ENCODE results near the gene CASP7. TPM values are rescaled to one million over a fixed set of nuclear protein-coding genes. Genes with fewer than 3 reads are reported as not detected.

CASP7 gene
- total RNA-seq, 4 donors from 2014 or later = 34.0 to 233 (median 101) TPM

DNA sequence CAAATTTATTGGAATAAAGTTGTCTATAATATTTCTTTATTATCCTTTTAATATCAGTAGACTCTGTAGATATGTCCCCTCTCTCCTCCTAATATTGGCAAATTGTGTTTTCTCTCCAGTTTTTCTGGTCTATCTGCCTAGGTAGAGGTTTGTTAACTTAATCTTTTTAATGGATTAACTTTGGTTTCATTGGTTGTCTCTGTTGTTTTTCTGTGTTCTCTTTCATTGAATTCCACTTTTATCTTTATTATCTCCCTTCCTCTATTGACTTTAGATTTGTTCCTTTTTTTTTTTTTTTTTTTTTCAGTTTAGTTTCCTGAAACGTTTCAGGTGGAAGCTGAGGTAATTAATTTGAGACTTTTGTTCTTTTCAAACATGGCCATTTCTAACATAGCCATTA, 82.4 kb downstream of the CASP7 start:
- Histone ChIP-seq H3K4me3 (no peak overlapping the region), H3K9me3 (no peaks in the 10 kb centered on the region), H3K27me3 (no peaks in the 10 kb centered on the region), H3K36me3 (no peaks in the 10 kb centered on the region), H3K4me1 (peaks cover 3 to 37% (median 15%) of the 10 kb centered on the region in 4 donors), H3K27ac (no peak overlapping the region)
- intact Hi-C loops (cut with DNase I; ENCODE audit: low total_unique reads) = no loop called here
- WGBS, 2 donors (ENCODE audit: low coverage in 1 of 2) = 28 to 44% methylated on average over 1 of the region's 1 CpG
- TF ChIP-seq POLR2AphosphoS5 (IDR thresholded peaks at IDR 0.05) (no peak), POLR2A (IDR thresholded peaks at IDR 0.05) (no peak), EP300 (IDR thresholded peaks at IDR 0.05; ENCODE audit: low read depth) (no peak)
- TF ChIP-seq, protein P1, sequence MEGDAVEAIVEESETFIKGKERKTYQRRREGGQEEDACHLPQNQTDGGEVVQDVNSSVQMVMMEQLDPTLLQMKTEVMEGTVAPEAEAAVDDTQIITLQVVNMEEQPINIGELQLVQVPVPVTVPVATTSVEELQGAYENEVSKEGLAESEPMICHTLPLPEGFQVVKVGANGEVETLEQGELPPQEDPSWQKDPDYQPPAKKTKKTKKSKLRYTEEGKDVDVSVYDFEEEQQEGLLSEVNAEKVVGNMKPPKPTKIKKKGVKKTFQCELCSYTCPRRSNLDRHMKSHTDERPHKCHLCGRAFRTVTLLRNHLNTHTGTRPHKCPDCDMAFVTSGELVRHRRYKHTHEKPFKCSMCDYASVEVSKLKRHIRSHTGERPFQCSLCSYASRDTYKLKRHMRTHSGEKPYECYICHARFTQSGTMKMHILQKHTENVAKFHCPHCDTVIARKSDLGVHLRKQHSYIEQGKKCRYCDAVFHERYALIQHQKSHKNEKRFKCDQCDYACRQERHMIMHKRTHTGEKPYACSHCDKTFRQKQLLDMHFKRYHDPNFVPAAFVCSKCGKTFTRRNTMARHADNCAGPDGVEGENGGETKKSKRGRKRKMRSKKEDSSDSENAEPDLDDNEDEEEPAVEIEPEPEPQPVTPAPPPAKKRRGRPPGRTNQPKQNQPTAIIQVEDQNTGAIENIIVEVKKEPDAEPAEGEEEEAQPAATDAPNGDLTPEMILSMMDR (IDR thresholded peaks at IDR 0.05) = no peak
- in situ Hi-C loops (cut with MboI; ENCODE audit: low pct_ligation_motif_present in 1 of 4, low pct_unique_long_range_greater_than_20kb in 1 of 4, low sequenced_read_pairs in 3 of 4) = no loop called here
- DNase-seq = no peak

DNA sequence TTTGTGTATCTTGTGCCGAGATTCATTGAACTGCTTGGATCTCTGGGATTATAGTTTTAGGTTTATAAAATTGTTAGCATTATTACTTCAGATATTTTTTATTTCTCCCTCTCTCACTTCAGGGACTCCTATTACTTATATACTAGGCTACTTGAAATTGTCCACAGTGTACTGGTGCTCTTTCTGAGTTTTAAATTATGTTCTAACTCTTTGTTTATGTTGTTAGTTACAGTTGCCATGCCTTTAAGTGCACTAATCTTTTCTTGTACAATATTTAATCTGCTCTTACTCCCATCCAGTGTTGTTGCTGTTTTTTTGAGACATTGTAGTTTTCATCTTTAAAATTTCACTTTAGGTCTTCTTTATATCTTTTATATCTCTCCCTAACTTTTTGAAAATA, 84.9 kb downstream of the CASP7 start:
- in situ Hi-C loops (cut with MboI; ENCODE audit: low pct_ligation_motif_present in 1 of 4, low pct_unique_long_range_greater_than_20kb in 1 of 4, low sequenced_read_pairs in 3 of 4) (no loop called here), intact Hi-C loops (cut with DNase I; ENCODE audit: low total_unique reads) (no loop called here)
- Histone ChIP-seq H3K4me1 (peaks cover 3 to 34% (median 15%) of the 10 kb centered on the region in 4 donors), H3K27ac (peak overlapping the region in 2 of 4 donors; percentile 23 to 43), H3K36me3 (no peaks in the 10 kb centered on the region), H3K4me3 (no peak overlapping the region), H3K9me3 (no peaks in the 10 kb centered on the region), H3K27me3 (no peaks in the 10 kb centered on the region)
- TF ChIP-seq, protein P1 (IDR thresholded peaks at IDR 0.05) = no peak
- TF ChIP-seq POLR2A (IDR thresholded peaks at IDR 0.05) = no peak
- TF ChIP-seq POLR2AphosphoS5 (IDR thresholded peaks at IDR 0.05) = no peak
- TF ChIP-seq EP300 (IDR thresholded peaks at IDR 0.05; ENCODE audit: low read depth) = no peak
- no peak for DNase-seq
- 25 to 40% methylated on average over 1 of the region's 1 CpG for WGBS, 2 donors (ENCODE audit: low coverage in 1 of 2)

DNA sequence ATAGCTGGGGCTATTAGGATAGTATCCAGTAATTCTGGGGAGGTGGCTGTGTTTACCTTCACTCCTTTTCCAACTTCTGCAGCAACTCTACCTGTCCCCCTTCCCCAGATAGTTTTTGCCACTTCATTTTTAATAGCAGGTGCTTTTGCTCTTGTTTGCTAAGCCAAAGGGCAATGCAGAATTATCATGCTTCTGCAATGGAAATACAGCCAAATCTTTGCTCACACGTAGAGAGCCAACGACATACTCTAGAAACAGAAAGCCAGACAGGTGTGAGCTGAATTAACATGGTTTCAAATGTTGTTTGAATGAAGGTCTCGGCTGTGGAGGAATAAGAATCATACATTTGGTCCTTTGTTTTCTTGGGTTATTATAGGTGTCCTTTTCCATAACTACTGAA, 86.2 kb downstream of the CASP7 start:
- peaks cover 3 to 34% (median 15%) of the 10 kb centered on the region in 4 donors for H3K4me1 ChIP-seq
- intact Hi-C loops (cut with DNase I; ENCODE audit: low total_unique reads) (no loop called here), in situ Hi-C loops (cut with MboI; ENCODE audit: low pct_ligation_motif_present in 1 of 4, low pct_unique_long_range_greater_than_20kb in 1 of 4, low sequenced_read_pairs in 3 of 4) (no loop called here)
- 31 to 40% methylated on average over 3 of the region's 3 CpGs for WGBS, 2 donors (ENCODE audit: low coverage in 1 of 2)
- TF ChIP-seq, protein P1 (IDR thresholded peaks at IDR 0.05) = no peak
- TF ChIP-seq POLR2AphosphoS5 (IDR thresholded peaks at IDR 0.05) = no peak
- no peak for TF ChIP-seq EP300 (IDR thresholded peaks at IDR 0.05; ENCODE audit: low read depth)
- TF ChIP-seq POLR2A (IDR thresholded peaks at IDR 0.05) = no peak
- peak overlapping the region in 2 of 4 donors; percentile 23 to 43 for H3K27ac ChIP-seq
- H3K36me3 ChIP-seq = no peaks in the 10 kb centered on the region
- no peak for DNase-seq
- H3K9me3 ChIP-seq = no peaks in the 10 kb centered on the region
- H3K4me3 ChIP-seq = no peak overlapping the region
- no peaks in the 10 kb centered on the region for H3K27me3 ChIP-seq

DNA sequence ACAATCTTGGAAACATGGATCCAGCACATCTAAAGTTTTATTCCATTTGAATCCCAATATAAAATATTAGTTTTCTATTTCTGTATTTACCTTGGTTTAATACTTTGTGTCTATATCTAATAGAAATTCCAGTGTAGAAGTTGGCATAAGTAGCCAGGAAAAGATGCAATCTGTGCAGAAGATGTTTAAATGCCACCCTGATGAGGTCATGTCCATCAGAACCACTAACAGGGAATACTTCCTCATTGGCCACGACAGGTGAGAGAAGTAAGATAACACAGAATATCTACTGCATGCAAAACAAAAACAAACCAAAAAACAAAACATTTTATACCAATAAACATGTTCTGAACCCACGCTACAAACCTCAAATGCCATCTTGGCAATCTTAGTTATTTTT, 87.5 kb downstream of the CASP7 start:
- Histone ChIP-seq H3K9me3 (no peaks in the 10 kb centered on the region), H3K4me1 (peaks cover 3 to 34% (median 15%) of the 10 kb centered on the region in 4 donors), H3K4me3 (no peak overlapping the region), H3K27ac (no peak overlapping the region), H3K27me3 (no peaks in the 10 kb centered on the region), H3K36me3 (no peaks in the 10 kb centered on the region)
- TF ChIP-seq, protein P1 (IDR thresholded peaks at IDR 0.05) = no peak
- no peak for TF ChIP-seq EP300 (IDR thresholded peaks at IDR 0.05; ENCODE audit: low read depth)
- no peak for TF ChIP-seq POLR2A (IDR thresholded peaks at IDR 0.05)
- no peak for TF ChIP-seq POLR2AphosphoS5 (IDR thresholded peaks at IDR 0.05)
- no peak for DNase-seq
- in situ Hi-C loops (cut with MboI; ENCODE audit: low pct_ligation_motif_present in 1 of 4, low pct_unique_long_range_greater_than_20kb in 1 of 4, low sequenced_read_pairs in 3 of 4) (no loop called here), intact Hi-C loops (cut with DNase I; ENCODE audit: low total_unique reads) (no loop called here)
- WGBS, 2 donors (ENCODE audit: low coverage in 1 of 2) = 59 to 63% methylated on average over 2 of the region's 2 CpGs
